GM12864 (cell line): ENCODE results near the gene GNG2.

Experiments used
- DNase-seq: peaks from one replicate; pipeline ENCODE4 v3.0.0-alpha.2; 2011; ENCODE audit warnings: low read depth
- H3K4me3 ChIP-seq: 2 replicates; pipeline ENCODE4 v1.5.1; 2011; ENCODE audit warnings: mild to moderate bottlenecking, low read depth, low read length, control low read depth
- TF ChIP-seq, protein P1 (sequence below): IDR thresholded peaks from 2 replicates; pipeline ENCODE4 v1.5.1; 2011; ENCODE audit warnings: low read depth, mild to moderate bottlenecking, moderate library complexity, low read length, control low read depth, inconsistent platforms; ENCODE audit errors: missing control alignments

Gene GNG2

DNA sequence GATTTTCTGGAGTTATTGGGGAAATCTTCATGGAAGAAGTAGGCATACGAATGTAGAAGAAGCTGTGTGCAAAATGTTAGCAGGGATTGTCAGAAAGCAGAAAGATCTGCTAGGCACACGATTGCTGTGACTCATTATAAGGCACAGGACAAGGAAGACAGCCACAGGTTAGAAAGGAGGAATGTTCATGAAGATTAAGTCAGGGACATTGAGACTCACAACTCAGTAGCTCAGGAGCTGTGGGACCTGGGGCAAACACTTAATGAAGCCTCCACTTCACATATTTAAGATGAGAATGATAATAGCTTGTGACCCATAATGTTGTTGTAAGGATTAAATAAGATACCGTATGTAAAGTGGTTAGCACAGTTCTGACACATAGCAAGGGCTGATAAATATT lies 102.3 kb downstream of the GNG2 start:
- no peak overlapping the region for H3K4me3 ChIP-seq
- no peak for DNase-seq
- TF ChIP-seq, protein P1, sequence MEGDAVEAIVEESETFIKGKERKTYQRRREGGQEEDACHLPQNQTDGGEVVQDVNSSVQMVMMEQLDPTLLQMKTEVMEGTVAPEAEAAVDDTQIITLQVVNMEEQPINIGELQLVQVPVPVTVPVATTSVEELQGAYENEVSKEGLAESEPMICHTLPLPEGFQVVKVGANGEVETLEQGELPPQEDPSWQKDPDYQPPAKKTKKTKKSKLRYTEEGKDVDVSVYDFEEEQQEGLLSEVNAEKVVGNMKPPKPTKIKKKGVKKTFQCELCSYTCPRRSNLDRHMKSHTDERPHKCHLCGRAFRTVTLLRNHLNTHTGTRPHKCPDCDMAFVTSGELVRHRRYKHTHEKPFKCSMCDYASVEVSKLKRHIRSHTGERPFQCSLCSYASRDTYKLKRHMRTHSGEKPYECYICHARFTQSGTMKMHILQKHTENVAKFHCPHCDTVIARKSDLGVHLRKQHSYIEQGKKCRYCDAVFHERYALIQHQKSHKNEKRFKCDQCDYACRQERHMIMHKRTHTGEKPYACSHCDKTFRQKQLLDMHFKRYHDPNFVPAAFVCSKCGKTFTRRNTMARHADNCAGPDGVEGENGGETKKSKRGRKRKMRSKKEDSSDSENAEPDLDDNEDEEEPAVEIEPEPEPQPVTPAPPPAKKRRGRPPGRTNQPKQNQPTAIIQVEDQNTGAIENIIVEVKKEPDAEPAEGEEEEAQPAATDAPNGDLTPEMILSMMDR = no peak

DNA sequence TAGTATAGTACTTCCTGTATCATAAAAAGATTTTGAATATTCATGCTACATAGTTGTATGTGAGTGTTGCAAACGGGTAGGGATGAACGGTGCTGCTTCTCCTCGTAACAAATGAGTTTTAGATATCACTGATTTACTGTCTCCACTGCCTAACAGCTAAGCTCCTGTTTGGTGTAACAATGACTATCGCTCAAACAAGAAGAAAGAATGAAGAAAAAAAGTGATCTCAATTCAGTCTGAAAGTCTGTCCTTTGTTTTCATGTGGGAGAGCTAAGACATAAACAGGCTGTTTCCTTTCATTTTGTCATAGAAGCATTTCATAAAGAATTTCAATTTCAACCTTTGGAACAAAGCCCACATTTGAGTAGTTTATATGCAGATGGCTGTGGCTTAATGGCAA lies 102.9 kb downstream of the GNG2 start:
- no peak overlapping the region for H3K4me3 ChIP-seq
- TF ChIP-seq, protein P1 = no peak
- DNase-seq = no peak

DNA sequence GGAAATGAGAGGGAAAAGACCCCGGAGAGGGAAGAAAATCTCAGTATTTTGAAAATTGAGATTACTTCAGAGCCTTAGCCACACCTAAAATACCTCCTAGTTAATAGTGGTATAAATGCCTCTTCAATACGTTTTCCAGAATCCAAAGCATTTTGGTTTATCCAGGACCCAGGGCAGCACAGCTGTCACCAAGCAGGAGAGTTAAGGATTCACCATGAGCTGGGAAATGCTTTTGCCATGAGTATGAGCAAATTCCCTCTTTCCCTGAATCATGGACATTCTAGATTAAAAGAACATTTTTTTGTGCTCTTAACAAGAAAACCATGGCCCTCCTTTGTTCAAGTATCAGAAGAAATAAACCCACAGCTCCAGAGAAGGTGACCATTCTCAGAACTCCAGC lies 107.1 kb downstream of the GNG2 start:
- no peak overlapping the region for H3K4me3 ChIP-seq
- no peak for DNase-seq
- TF ChIP-seq, protein P1 = no peak

DNA sequence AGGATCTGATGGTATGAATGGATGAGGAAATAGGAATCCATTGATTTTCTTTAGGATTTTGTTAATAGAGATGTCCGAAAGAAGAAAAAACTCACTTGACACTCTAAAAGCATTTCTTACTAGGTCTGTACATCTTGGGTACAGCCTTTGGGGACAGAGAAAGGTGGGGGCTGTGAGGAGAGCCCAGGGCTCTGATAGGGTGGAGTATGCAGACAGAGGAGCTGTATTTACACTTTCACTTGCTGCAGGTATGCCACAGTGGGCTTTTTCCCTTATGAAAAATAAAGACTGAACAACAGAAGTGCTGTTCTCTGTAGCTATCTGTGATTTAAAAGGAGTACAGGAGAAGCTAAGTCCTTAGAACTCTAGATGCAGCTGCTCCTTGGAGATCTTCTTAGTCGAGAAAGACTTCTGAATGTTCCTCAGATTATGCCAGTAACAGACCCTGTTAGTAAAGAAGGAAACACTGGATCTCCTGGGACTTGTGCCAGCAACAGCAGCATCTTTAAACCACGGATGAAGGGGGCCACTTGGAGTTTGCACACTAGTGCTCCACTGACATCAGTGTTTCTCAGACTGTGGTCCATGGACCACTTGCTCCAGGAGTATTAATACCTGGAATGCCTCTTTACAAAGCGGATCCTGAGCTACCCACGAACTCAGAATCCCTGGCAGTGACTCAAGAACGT lies 109.6 kb downstream of the GNG2 start:
- no peak for DNase-seq
- H3K4me3 ChIP-seq = no peak overlapping the region
- TF ChIP-seq, protein P1 = no peak

DNA sequence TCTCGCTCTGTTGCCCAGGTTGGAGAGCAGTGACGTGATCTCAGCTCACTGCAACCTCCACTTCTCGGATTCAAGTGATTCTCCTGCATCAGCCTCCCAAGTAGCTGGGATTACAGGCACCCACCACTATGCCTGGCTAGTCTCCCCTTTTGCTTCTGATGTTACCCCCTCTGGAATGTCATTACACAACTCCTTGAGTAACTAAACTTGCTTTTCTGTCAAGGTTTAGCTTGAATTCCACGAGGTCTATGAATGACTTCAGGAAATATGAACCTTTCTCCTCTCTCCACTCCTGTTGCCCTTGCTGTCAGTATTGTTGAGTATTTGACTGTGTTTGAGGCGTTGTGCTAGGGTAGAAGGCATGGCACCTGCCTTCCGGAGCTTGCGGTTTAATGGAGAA lies 112.2 kb downstream of the GNG2 start:
- no peak for DNase-seq
- no peak overlapping the region for H3K4me3 ChIP-seq
- TF ChIP-seq, protein P1 = no peak

DNA sequence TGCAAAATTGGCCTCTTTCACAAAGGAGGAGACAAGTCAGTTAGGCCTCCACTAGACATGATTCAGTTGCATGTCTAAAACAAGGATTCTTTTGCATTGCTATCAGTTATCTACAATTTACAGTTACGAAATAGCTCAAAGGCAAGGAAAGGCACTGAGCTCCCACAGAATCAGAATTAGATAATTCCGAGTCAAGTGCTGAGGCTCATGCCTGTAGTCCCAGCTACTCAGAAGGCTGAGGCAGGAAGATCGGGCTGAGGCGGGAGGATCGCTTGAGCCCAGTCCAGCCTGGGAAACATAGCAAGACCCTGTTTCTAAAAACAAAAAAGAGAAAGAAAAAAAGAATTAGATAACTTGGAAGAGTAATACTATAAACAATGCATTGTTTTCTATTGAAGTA lies 116.7 kb downstream of the GNG2 start:
- TF ChIP-seq, protein P1 = no peak
- no peak for DNase-seq
- H3K4me3 ChIP-seq = no peak overlapping the region

DNA sequence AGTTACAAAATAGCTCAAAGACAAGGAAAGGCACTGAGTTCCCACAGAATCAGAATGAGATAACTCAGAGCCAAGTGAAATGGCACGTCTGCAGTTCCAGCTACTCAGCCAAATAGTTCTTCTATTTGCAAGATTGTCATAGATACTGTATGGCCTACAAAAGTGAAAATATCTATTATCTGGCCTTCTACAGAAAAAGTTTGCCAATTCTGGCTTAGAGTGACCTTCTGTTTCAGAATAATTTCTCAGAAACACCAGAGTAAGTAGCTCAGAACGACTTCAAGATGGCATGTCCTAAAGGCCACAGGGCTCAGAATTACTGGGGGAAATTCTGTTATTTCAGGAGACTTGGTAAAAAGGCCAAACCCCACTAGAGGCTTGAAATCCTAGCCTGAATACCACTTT lies 118.3 kb downstream of the GNG2 start:
- TF ChIP-seq, protein P1 = no peak
- no peak for DNase-seq
- no peak overlapping the region for H3K4me3 ChIP-seq
